GM12873 (cell line): ENCODE results near the gene IKZF1.

Experiments used
- TF ChIP-seq, protein P1 (sequence below): IDR thresholded peaks from 2 replicates; pipeline ENCODE4 v1.5.1; 2012; ENCODE audit warnings: low read depth, mild to moderate bottlenecking, moderate library complexity, low read length, control low read depth; ENCODE audit not compliant: insufficient read depth; ENCODE audit errors: missing control alignments

The IKZF1 gene

GRCh38 chr7:50304129-50304910 lies at the start of gene IKZF1:
IKZF1 (plus strand) TSS chr7:50304716; CDS start chr7:50319062, 14,346 bp downstream.
- TF ChIP-seq, protein P1, sequence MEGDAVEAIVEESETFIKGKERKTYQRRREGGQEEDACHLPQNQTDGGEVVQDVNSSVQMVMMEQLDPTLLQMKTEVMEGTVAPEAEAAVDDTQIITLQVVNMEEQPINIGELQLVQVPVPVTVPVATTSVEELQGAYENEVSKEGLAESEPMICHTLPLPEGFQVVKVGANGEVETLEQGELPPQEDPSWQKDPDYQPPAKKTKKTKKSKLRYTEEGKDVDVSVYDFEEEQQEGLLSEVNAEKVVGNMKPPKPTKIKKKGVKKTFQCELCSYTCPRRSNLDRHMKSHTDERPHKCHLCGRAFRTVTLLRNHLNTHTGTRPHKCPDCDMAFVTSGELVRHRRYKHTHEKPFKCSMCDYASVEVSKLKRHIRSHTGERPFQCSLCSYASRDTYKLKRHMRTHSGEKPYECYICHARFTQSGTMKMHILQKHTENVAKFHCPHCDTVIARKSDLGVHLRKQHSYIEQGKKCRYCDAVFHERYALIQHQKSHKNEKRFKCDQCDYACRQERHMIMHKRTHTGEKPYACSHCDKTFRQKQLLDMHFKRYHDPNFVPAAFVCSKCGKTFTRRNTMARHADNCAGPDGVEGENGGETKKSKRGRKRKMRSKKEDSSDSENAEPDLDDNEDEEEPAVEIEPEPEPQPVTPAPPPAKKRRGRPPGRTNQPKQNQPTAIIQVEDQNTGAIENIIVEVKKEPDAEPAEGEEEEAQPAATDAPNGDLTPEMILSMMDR, result no peak

GRCh38 chr7:50261593-50261992 lies 42.9 kb upstream of the IKZF1 start:
- TF ChIP-seq, protein P1, result no peak

- TF ChIP-seq, protein P1, result no peak
Measured at GRCh38 chr7:50262446-50262845, 42.1 kb upstream of the IKZF1 start.

GRCh38 chr7:50262916-50263690 lies 41.4 kb upstream of the IKZF1 start:
- TF ChIP-seq, protein P1, result no peak

DNA sequence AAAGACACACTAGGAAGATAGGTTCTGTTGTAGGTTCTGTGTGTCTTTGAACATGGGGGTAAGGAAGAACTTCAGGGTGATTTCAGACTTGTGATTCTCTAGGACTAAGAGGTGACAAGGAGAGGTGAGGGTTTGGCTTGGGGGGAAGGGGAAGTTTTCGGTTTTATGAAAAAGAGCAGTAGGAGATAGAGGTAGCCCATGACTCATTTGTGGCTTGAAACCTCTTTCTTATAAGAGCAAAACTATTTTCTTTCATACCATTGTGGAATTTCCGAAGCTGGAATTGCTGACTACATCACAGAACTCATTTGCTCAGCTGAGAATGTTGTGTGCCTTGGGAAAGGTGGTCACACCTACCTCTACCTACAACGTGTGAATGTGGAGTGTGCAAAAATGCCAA lies 39.6 kb upstream of the IKZF1 start:
- TF ChIP-seq, protein P1, result no peak

GRCh38 chr7:50265968-50266634 lies 38.4 kb upstream of the IKZF1 start:
- TF ChIP-seq, protein P1, result no peak
